H1 (cell line): ENCODE data around the gene NOXO1. TPM values are rescaled to one million over a fixed set of nuclear protein-coding genes. Genes with fewer than 3 reads are reported as not detected.

ENCODE experiments used
- CTCF ChIA-PET: fragments of 300-600 bp; sonication (Branson Sonifier 250); formaldehyde crosslinking; loops from one replicate; lab custom pipeline; 2021; ENCODE audit not compliant: partially characterized antibody; lab: Charles Lee
- POLR2A ChIA-PET: fragments of 300-600 bp; sonication (Branson Sonifier 250); formaldehyde crosslinking; loops from one replicate; lab custom pipeline; 2021; ENCODE audit warnings: inconsistent platforms; ENCODE audit not compliant: partially characterized antibody; lab: Charles Lee
- DNase-seq, 2 experiments: peaks; one replicate each; pipeline versions ENCODE4 v3.0.0 to v3.0.0-alpha.2; 2010 to 2022; ENCODE audit warnings: low spot score in 2 of 2, low read depth in 1 of 2, mixed read lengths in 1 of 2
- FAIRE-seq: peaks from 2 replicates; lab custom pipeline; 2011; peaks lifted over from hg19 to GRCh38; lab: Jason Lieb, UNC
- H2AFZ ChIP-seq: 2 replicates; pipeline ENCODE4 v1.8.1; 2012; ENCODE audit warnings: low read length, inconsistent platforms
- H2AK5ac ChIP-seq: 2 replicates; pipeline ENCODE4 v1.6.1; 2013; ENCODE audit warnings: low read depth, low read length
- H2BK120ac ChIP-seq: replicated peaks from 2 replicates; pipeline ENCODE3; 2013; ENCODE audit warnings: low read depth, low read length, inconsistent platforms
- H2BK12ac ChIP-seq: 2 replicates; pipeline ENCODE4 v1.6.1; 2013; ENCODE audit warnings: low read depth, low read length
- H2BK15ac ChIP-seq: 2 replicates; pipeline ENCODE4 v1.6.1; 2013; ENCODE audit warnings: low read length
- H2BK20ac ChIP-seq: 2 replicates; pipeline ENCODE4 v1.6.1; 2013; ENCODE audit warnings: low read length
- H2BK5ac ChIP-seq: 2 replicates; pipeline ENCODE4 v1.6.1; 2013; ENCODE audit warnings: low read depth, low read length
- H3K14ac ChIP-seq: 2 replicates; pipeline ENCODE4 v1.6.1; 2013; ENCODE audit warnings: inconsistent platforms; ENCODE audit not compliant: insufficient read length
- H3K18ac ChIP-seq: 2 replicates; pipeline ENCODE4 v1.6.1; 2013; ENCODE audit warnings: low read length; ENCODE audit errors: extremely low read depth
- H3K23ac ChIP-seq: 2 replicates; pipeline ENCODE4 v1.6.1; 2013; ENCODE audit warnings: inconsistent platforms; ENCODE audit not compliant: insufficient read length
- H3K23me2 ChIP-seq: 2 replicates; pipeline ENCODE4 v1.6.1; 2013; ENCODE audit warnings: low read depth, low read length
- H3K27ac ChIP-seq: 2 replicates; pipeline ENCODE4 v1.6.1; 2011; ENCODE audit warnings: low read depth, low read length, inconsistent platforms
- H3K27me3 ChIP-seq, 4 experiments: replicated peaks in 1 of 4; 1 replicate in 1 of 4; 2 replicates in 3 of 4; pipeline versions ENCODE4 v1.6.1 to v1.8.1; 2011 to 2013; ENCODE audit warnings: low read length in 3 of 4, mild to moderate bottlenecking in 3 of 4, inconsistent platforms in 2 of 4, mixed read lengths in 2 of 4, moderate library complexity in 1 of 4; ENCODE audit not compliant: control insufficient read depth in 3 of 4, insufficient read depth in 3 of 4; ENCODE audit errors: extremely low read depth in 1 of 4
- H3K36me3 ChIP-seq, 4 experiments: 2 replicates each; pipeline versions ENCODE4 v1.6.1 to v1.8.1; 2011 to 2013; ENCODE audit warnings: mild to moderate bottlenecking in 4 of 4, low read length in 3 of 4, moderate library complexity in 2 of 4, control low read depth in 1 of 4, inconsistent platforms in 1 of 4; ENCODE audit not compliant: insufficient read depth in 4 of 4, control insufficient read depth in 2 of 4
- H3K4ac ChIP-seq: replicated peaks from 2 replicates; pipeline ENCODE3; 2013; ENCODE audit warnings: low read length, low read depth, mixed read lengths, inconsistent platforms; ENCODE audit not compliant: insufficient read length
- H3K4me1 ChIP-seq, 4 experiments: replicated peaks in 1 of 4; 1 replicate in 1 of 4; 2 replicates in 3 of 4; pipeline versions ENCODE4 v1.6.1 to v1.8.1; 2011 to 2013; ENCODE audit warnings: low read length in 3 of 4, inconsistent platforms in 2 of 4, mixed read lengths in 1 of 4; ENCODE audit not compliant: insufficient read depth in 4 of 4, control insufficient read depth in 3 of 4
- H3K4me2 ChIP-seq, 2 experiments: 2 replicates each; pipeline versions ENCODE4 v1.6.1 to v1.8.1; 2011 to 2013; ENCODE audit warnings: low read depth in 2 of 2, low read length in 2 of 2, control low read depth in 1 of 2, inconsistent platforms in 1 of 2, mild to moderate bottlenecking in 1 of 2; ENCODE audit not compliant: insufficient read depth in 1 of 2
- H3K4me3 ChIP-seq, 4 experiments: fragments of 200-600, 300-600 bp in 1 of 4; sonication (generic), shearing (Covaris generic), sonication (Bioruptor Twin) in 1 of 4; 2 replicates each; pipeline versions ENCODE4 v1.5.1 to v1.8.1; 2011 to 2016; ENCODE audit warnings: low read length in 4 of 4, low read depth in 3 of 4, control low read depth in 2 of 4, inconsistent platforms in 2 of 4, mild to moderate bottlenecking in 2 of 4, mixed read lengths in 1 of 4, moderate library complexity in 1 of 4; ENCODE audit not compliant: insufficient read depth in 2 of 4; ENCODE audit errors: extremely low read depth in 1 of 4
- H3K56ac ChIP-seq: replicated peaks from 2 replicates; pipeline ENCODE3; 2013; ENCODE audit warnings: low read depth, mild to moderate bottlenecking, mixed read lengths, low read length, inconsistent platforms; ENCODE audit not compliant: insufficient read length
- H3K79me1 ChIP-seq: 2 replicates; pipeline ENCODE4 v1.6.1; 2013; ENCODE audit warnings: low read depth, low read length, control low read depth
- H3K79me2 ChIP-seq, 2 experiments: 2 replicates each; pipeline versions ENCODE4 v1.6.1 to v1.8.1; 2012 to 2013; ENCODE audit warnings: low read length in 2 of 2, mild to moderate bottlenecking in 2 of 2, inconsistent platforms in 1 of 2; ENCODE audit not compliant: insufficient read depth in 2 of 2, control insufficient read depth in 1 of 2
- H3K9ac ChIP-seq, 4 experiments: replicated peaks in 1 of 4; 1 replicate in 1 of 4; 2 replicates in 3 of 4; pipeline versions ENCODE4 v1.6.1 to v1.8.1; 2011 to 2013; ENCODE audit warnings: low read depth in 3 of 4, low read length in 3 of 4, control low read depth in 2 of 4, mild to moderate bottlenecking in 2 of 4, moderate library complexity in 2 of 4, inconsistent platforms in 1 of 4; ENCODE audit errors: extremely low read depth in 1 of 4
- H3K9me3 ChIP-seq, 2 experiments: 2 replicates each; pipeline versions ENCODE4 v1.6.1 to v1.8.1; 2012 to 2013; ENCODE audit warnings: mild to moderate bottlenecking in 2 of 2, moderate library complexity in 2 of 2, control low read depth in 1 of 2, inconsistent platforms in 1 of 2, low read depth in 1 of 2, low read length in 1 of 2, mixed read lengths in 1 of 2; ENCODE audit not compliant: insufficient read depth in 2 of 2
- H4K20me1 ChIP-seq, 2 experiments: replicated peaks in 1 of 2; 2 replicates each; pipeline versions ENCODE3 to v1.8.1; 2011 to 2013; ENCODE audit warnings: inconsistent platforms in 2 of 2, low read length in 2 of 2, mild to moderate bottlenecking in 1 of 2; ENCODE audit not compliant: insufficient read depth in 2 of 2, control insufficient read depth in 1 of 2
- H4K5ac ChIP-seq: 2 replicates; pipeline ENCODE4 v1.6.1; 2013; ENCODE audit warnings: low read length, low read depth, mixed read lengths, inconsistent platforms; ENCODE audit not compliant: insufficient read length
- H4K8ac ChIP-seq: 2 replicates; pipeline ENCODE4 v1.8.0; 2013; ENCODE audit warnings: mild to moderate bottlenecking, moderate library complexity, low read length, inconsistent platforms; ENCODE audit not compliant: insufficient read depth; ENCODE audit errors: extremely low read depth
- H4K91ac ChIP-seq: replicated peaks from 2 replicates; pipeline ENCODE3; 2013; ENCODE audit warnings: low read length, mixed read lengths, inconsistent platforms; ENCODE audit not compliant: insufficient read length
- ATF3 ChIP-seq: IDR thresholded peaks from 2 replicates; pipeline ENCODE4 v1.6.1; 2011; ENCODE audit warnings: low read depth, mild to moderate bottlenecking, low read length; ENCODE audit not compliant: insufficient read depth
- CHD1 ChIP-seq: IDR thresholded peaks from 2 replicates; pipeline ENCODE4 v1.6.1; 2012; ENCODE audit warnings: low read depth, low read length, improper control_type of control experiment
- KDM5A ChIP-seq: fragments of 200-600 bp; IDR thresholded peaks from 2 replicates; pipeline ENCODE4 v1.7.1; 2012; ENCODE audit warnings: mild to moderate bottlenecking, low read length, inconsistent platforms, mixed read lengths
- POU5F1 ChIP-seq: IDR thresholded peaks from 2 replicates; pipeline ENCODE4 v1.6.1; 2011; ENCODE audit warnings: low read depth, mild to moderate bottlenecking, low read length, moderate library complexity
- RFX5 ChIP-seq: IDR thresholded peaks from 2 replicates; pipeline ENCODE4 v1.6.1; 2011; ENCODE audit warnings: low read depth, low read length, improper control_type of control experiment, borderline replicate concordance
- RXRA ChIP-seq: IDR thresholded peaks from 2 replicates; pipeline ENCODE4 v1.6.1; 2011; ENCODE audit warnings: low read depth, mild to moderate bottlenecking, low read length, moderate library complexity; ENCODE audit not compliant: insufficient read depth
- SIN3A ChIP-seq, 2 experiments: IDR thresholded peaks in 1 of 2; conservative IDR thresholded peaks in 1 of 2; 2 replicates each; pipeline ENCODE4 v1.6.1; 2011 to 2012; ENCODE audit warnings: low read length in 2 of 2, improper control_type of control experiment in 1 of 2, low read depth in 1 of 2, mild to moderate bottlenecking in 1 of 2
- TAF1 ChIP-seq: IDR thresholded peaks from 2 replicates; pipeline ENCODE4 v1.6.1; 2011; ENCODE audit warnings: mild to moderate bottlenecking, low read depth, low read length
- USF2 ChIP-seq: IDR thresholded peaks from 2 replicates; pipeline ENCODE4 v1.6.1; 2011; ENCODE audit warnings: low read length, improper control_type of control experiment
- WGBS, 2 experiments: shearing (Covaris generic) in 1 of 2; methylation state at CpG; one replicate each; pipeline versions ENCODE4 v1.1.6 to v1.1.7; 2013 to 2015; ENCODE audit warnings: low lambda C conversion rate in 2 of 2, mixed read lengths in 2 of 2, inconsistent platforms in 1 of 2, low coverage in 1 of 2, missing lambda C conversion rate in 1 of 2; ENCODE audit not compliant: insufficient replicate concordance in 2 of 2, insufficient coverage in 1 of 2, insufficient read length in 1 of 2; ENCODE audit errors: extremely low coverage in 1 of 2, missing lambda C conversion rate in 1 of 2; 5-methylcytosine and 5-hydroxymethylcytosine counted together
- polyA plus RNA-seq, 7 experiments: library from polyadenylated mRNA; depleted of rRNA in 3 of 7; stranded (reverse) in 5 of 7; unstranded in 2 of 7; fragments of >200 nt in 5 of 7; fragments of 200-250 nt in 2 of 7; gene quantifications; 1 replicate in 5 of 7; 2 replicates in 1 of 7; 4 replicates in 1 of 7; pipeline versions ENCODE4 v1.2.1 to v1.2.3, GENCODE V29; 2011 to 2013; ENCODE audit warnings: missing spikeins in 2 of 7, mixed read lengths in 2 of 7
- total RNA-seq: library from RNA; stranded (reverse); fragmentation: NEBNext Ultra II Directional; extraction: Animal tissue kit (Norgen Biotek cat#: 25700); gene quantifications from 2 replicates; pipeline ENCODE4 v1.2.1, GENCODE V29; 2021

The NOXO1 gene
- total and polyA plus RNA-seq, 2 of the 8 experiments (the other 6 are each of a cell fraction or from before 2014, with no cell fraction given): 1.3 to 2.5 TPM

- Histone ChIP-seq H2BK20ac (no peak overlapping the region), H2BK120ac (no peak overlapping the region), H3K27ac (no peak overlapping the region), H4K5ac (peak overlapping the region; percentile 64), H3K56ac (no peak overlapping the region), H3K23me2 (peaks cover 26% of the 10 kb centered on the region), H3K9me3 (no peaks in the 10 kb centered on the region), H3K23ac (no peak overlapping the region), H3K79me2 (peaks cover 0 to 8% of the 10 kb centered on the region in 2 experiments; a peak in 1 of 4 replicates), H3K18ac (peak overlapping the region; percentile 32), H2AK5ac (no peak overlapping the region), H3K4ac (peak overlapping the region; percentile 78), H2BK15ac (no peak overlapping the region), H4K8ac (peak overlapping the region; percentile 83), H2AFZ (no peak overlapping the region), H3K4me2 (peak overlapping the region; percentile 87 to 91), H3K9ac (peak overlapping the region in 1 of 4 experiments; percentile 22; a peak in 1 of 7 replicates), H3K36me3 (peaks cover 10 to 26% (median 15%) of the 10 kb centered on the region in 4 experiments; a peak in 7 of 8 replicates), H3K27me3 (peaks cover 8 to 40% (median 39%) of the 10 kb centered on the region in 4 experiments; a peak in 6 of 7 replicates), H3K79me1 (no peaks in the 10 kb centered on the region), H4K20me1 (peaks cover 2 to 14% of the 10 kb centered on the region in 2 experiments), H2BK12ac (0 out of 2 replicates have a peak overlapping the region, but pooled peaks have one; percentile 60), H3K4me3 (peak overlapping the region; percentile 31 to 61 (median 38)), H2BK5ac (peak overlapping the region; percentile 60; the same call in 1 of the 2 replicates), H4K91ac (peak overlapping the region; percentile 55), H3K4me1 (peaks cover 3 to 34% (median 27%) of the 10 kb centered on the region in 4 experiments), H3K14ac (no peak overlapping the region)
- no peak for FAIRE-seq
- ChIA-PET POLR2A (interaction anchor here (0.8 to 28.2 kb wide), 12 partner anchors 11 to 197 kb away, joined by 3 to 736 read pairs (median 4); partner anchors contain the start of genes NDUFB10, NUBP2, RAB26 and RNF151), CTCF (interaction anchor here (0.7 to 1.7 kb wide), 3 partner anchors 15 to 160 kb away, joined by 3 to 5 read pairs (median 4); partner anchors contain the start of gene RPS2)
- peak in 1 of 2 experiments; percentile 80 for DNase-seq
- 12% methylated on average over 47 of the region's 53 CpGs; no CpG with 5 or more reads in 1 of the 2 experiments for WGBS, 2 experiments
- TF ChIP-seq POU5F1 (no peak), KDM5A (no peak), CHD1 (no peak), RXRA (no peak), RFX5 (no peak), TAF1 (no peak), USF2 (no peak), ATF3 (no peak), SIN3A (conservative IDR thresholded peaks at IDR 0.05 in 1 of 2, IDR thresholded peaks at IDR 0.05 in 1 of 2; ENCODE audit: low read depth in 1 of 2, low read length in 2 of 2) (no peak)
Measured at GRCh38 chr16:1980030-1980769, 1.1 kb downstream of the NOXO1 start.
